Nephron (organoid): ENCODE results near the gene LRCH3.

Experiments used
- H3K27ac Mint-ChIP-seq, 3 experiments: 2 replicates each; pipeline ENCODE4 v1.8.0; 2020; ENCODE audit warnings: mixed read lengths in 3 of 3, mild to moderate bottlenecking in 2 of 3, moderate library complexity in 1 of 3
- H3K27me3 Mint-ChIP-seq: 2 replicates; pipeline ENCODE4 v1.8.0; 2021; ENCODE audit warnings: low read depth, mild to moderate bottlenecking, moderate library complexity, mixed read lengths
- H3K36me3 Mint-ChIP-seq: 2 replicates; pipeline ENCODE4 v1.8.0; 2020; ENCODE audit warnings: low read depth, mixed read lengths
- H3K4me1 Mint-ChIP-seq: 2 replicates; pipeline ENCODE4 v1.8.0; 2020; ENCODE audit warnings: mixed read lengths
- H3K4me3 Mint-ChIP-seq, 3 experiments: 2 replicates each; pipeline ENCODE4 v1.8.0; 2020; ENCODE audit warnings: mild to moderate bottlenecking in 3 of 3, mixed read lengths in 3 of 3, moderate library complexity in 2 of 3
- H3K9me3 Mint-ChIP-seq: 2 replicates; pipeline ENCODE4 v1.8.0; 2020; ENCODE audit warnings: mixed read lengths
- CTCF ChIP-seq, 3 experiments: fragments of 200-600 bp; sonication (generic); IDR thresholded peaks; one replicate each; pipeline ENCODE4 v1.5.0; 2021; ENCODE audit warnings: antibody characterized with exemption in 3 of 3; ENCODE audit not compliant: unreplicated experiment in 3 of 3

LRCH3 gene

GRCh38 chr3:197874653-197875052, 83.6 kb downstream of the LRCH3 start:
- no peak for TF ChIP-seq CTCF (IDR thresholded peaks at IDR 0.05; ENCODE audit: unreplicated experiment in 3 of 3)
- H3K4me3 Mint-ChIP-seq, result no peak overlapping the region
- H3K36me3 Mint-ChIP-seq, result peaks cover 72% of the 10 kb centered on the region
- no peaks in the 10 kb centered on the region for H3K9me3 Mint-ChIP-seq
- no peaks in the 10 kb centered on the region for H3K4me1 Mint-ChIP-seq
- peaks cover 3% of the 10 kb centered on the region for H3K27me3 Mint-ChIP-seq
- no peak overlapping the region for H3K27ac Mint-ChIP-seq

- Mint-ChIP-seq H3K4me3 (no peak overlapping the region), H3K9me3 (no peaks in the 10 kb centered on the region), H3K4me1 (peaks cover 18% of the 10 kb centered on the region), H3K27ac (no peak overlapping the region), H3K27me3 (peaks cover 3% of the 10 kb centered on the region), H3K36me3 (peaks cover 64% of the 10 kb centered on the region)
- TF ChIP-seq CTCF (IDR thresholded peaks at IDR 0.05; ENCODE audit: unreplicated experiment in 3 of 3), result no peak
Measured at GRCh38 chr3:197877902-197878301, 86.8 kb downstream of the LRCH3 start.

GRCh38 chr3:197878427-197878826, 87.4 kb downstream of the LRCH3 start:
- no peak overlapping the region for H3K27ac Mint-ChIP-seq
- no peak overlapping the region for H3K4me3 Mint-ChIP-seq
- no peaks in the 10 kb centered on the region for H3K9me3 Mint-ChIP-seq
- TF ChIP-seq CTCF (IDR thresholded peaks at IDR 0.05; ENCODE audit: unreplicated experiment in 3 of 3), result no peak
- H3K27me3 Mint-ChIP-seq, result peaks cover 3% of the 10 kb centered on the region
- H3K4me1 Mint-ChIP-seq, result peaks cover 22% of the 10 kb centered on the region
- H3K36me3 Mint-ChIP-seq, result peaks cover 64% of the 10 kb centered on the region

DNA sequence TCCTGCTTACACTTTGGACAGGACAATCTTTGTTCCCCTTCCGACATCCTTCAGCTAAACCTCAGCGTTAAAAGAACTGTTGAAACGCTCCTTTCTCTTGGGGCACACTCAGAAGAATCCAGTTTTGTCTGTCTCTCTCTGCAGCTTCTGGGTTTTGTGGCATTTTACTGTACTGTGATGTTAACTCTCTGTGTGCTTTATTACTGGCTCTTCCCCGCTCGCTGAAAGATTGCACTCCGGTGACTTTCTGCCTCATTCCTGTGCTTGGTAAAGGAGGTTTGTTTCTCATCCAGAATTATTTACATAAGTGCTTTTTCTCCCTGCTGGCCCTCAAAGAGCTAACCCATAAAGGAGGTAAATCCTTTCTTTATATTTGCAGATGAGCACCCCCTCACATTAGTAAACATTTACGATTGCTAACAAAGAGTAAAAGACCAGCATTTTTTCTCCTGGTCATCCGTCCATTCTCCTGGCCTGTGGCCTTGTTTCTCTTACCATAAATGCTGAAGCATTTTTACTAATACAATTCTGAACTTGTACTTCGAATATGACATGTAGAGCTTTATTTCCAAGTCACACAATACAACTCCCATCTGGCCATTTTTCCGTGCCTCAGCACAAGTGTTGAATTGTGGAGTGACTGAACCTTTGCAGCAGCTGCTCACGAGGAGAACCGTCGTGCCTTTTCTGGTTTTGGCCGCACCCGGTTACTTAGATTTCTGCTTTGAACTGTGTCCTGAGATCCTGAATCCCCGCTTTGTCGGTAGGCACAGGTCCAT, 89.6 kb downstream of the LRCH3 start:
- Mint-ChIP-seq H3K36me3 (peaks cover 62% of the 10 kb centered on the region), H3K4me3 (no peak overlapping the region), H3K9me3 (no peaks in the 10 kb centered on the region), H3K27ac (peak overlapping the region; percentile 36 to 60 (median 43)), H3K27me3 (peaks cover 3% of the 10 kb centered on the region), H3K4me1 (peaks cover 27% of the 10 kb centered on the region)
- no peak for TF ChIP-seq CTCF (IDR thresholded peaks at IDR 0.05; ENCODE audit: unreplicated experiment in 3 of 3)

DNA sequence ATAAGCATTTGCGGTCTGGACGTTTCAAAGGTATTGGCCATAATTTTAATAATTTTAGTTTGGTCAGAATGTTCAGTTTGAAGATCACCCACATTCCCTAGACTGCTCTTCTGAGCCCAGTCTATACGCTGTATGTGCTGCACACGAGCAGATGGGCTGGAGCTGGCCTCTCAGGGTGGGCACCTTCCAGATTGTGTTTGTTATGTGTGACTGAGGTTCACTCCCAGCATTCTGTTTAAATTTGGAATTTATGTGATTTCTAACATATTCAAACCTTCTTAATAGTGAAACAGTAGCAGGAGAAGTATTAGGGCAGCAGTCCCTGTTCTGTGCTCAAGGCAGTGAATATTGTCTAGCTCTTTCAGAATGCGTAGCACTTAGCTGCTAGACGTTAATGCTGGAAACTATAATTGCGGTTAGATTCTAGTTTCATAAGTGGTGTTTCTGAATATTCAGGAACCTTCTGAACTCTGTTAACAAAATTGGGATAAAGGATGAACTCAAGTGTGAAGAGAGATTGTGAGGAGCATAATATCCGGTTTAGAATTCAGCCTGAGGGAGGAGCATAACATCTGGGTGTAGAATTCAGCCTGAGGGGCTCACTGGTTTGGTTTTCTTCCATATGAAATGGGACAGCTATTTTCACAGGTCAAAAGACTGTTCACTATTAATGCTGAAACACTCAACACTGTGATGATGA, 90.4 kb downstream of the LRCH3 start:
- H3K4me3 Mint-ChIP-seq, result no peak overlapping the region
- H3K36me3 Mint-ChIP-seq, result peaks cover 64% of the 10 kb centered on the region
- H3K27ac Mint-ChIP-seq, result peak overlapping the region; percentile 36 to 60 (median 43)
- no peaks in the 10 kb centered on the region for H3K9me3 Mint-ChIP-seq
- peaks cover 3% of the 10 kb centered on the region for H3K27me3 Mint-ChIP-seq
- H3K4me1 Mint-ChIP-seq, result peaks cover 27% of the 10 kb centered on the region
- TF ChIP-seq CTCF (IDR thresholded peaks at IDR 0.05; ENCODE audit: unreplicated experiment in 3 of 3), result no peak
